Measurements from ENCODE around the gene C18orf32. TPM values are rescaled to one million over a fixed set of nuclear protein-coding genes. Genes with fewer than 3 reads are reported as not detected.
A peak's percentile ranks its signal among the peaks of the same experiment; 100 is the strongest.

The C18orf32 gene
- total RNA-seq, 4 donors from 2014 or later = 8.3 to 51.3 (median 26.5) TPM

- Histone ChIP-seq H3K9me3 (peaks cover 0 to 6% (median 2%) of the 10 kb centered on the region in 4 donors), H3K36me3 (no peaks in the 10 kb centered on the region), H3K4me3 (no peak overlapping the region), H3K4me1 (no peaks in the 10 kb centered on the region), H3K27me3 (no peaks in the 10 kb centered on the region), H3K27ac (no peak overlapping the region)
- TF ChIP-seq CTCF (IDR thresholded peaks at IDR 0.05) (peak in 4 of 6 experiments; percentile 58 to 75 (median 64)), POLR2A (IDR thresholded peaks at IDR 0.05) (no peak)
- DNase-seq = peak in 1 of 3 donors; percentile 73
These were observed 39.0 kb downstream of the C18orf32 start for GRCh38 chr18:49447810-49448745.

GRCh38 chr18:49446481-49446880, 40.6 kb downstream of the C18orf32 start:
- DNase-seq = no peak
- Histone ChIP-seq H3K27ac (no peak overlapping the region), H3K9me3 (peaks cover 0 to 6% (median 2%) of the 10 kb centered on the region in 4 donors), H3K4me3 (no peak overlapping the region), H3K27me3 (no peaks in the 10 kb centered on the region), H3K4me1 (no peaks in the 10 kb centered on the region), H3K36me3 (no peaks in the 10 kb centered on the region)
- no peak for TF ChIP-seq CTCF (IDR thresholded peaks at IDR 0.05)
- no peak for TF ChIP-seq POLR2A (IDR thresholded peaks at IDR 0.05)

- Histone ChIP-seq H3K9me3 (peaks cover 0 to 6% (median 2%) of the 10 kb centered on the region in 4 donors), H3K36me3 (no peaks in the 10 kb centered on the region), H3K27me3 (no peaks in the 10 kb centered on the region), H3K27ac (no peak overlapping the region), H3K4me3 (no peak overlapping the region), H3K4me1 (no peaks in the 10 kb centered on the region)
- no peak for DNase-seq
- TF ChIP-seq CTCF (IDR thresholded peaks at IDR 0.05) = no peak
- TF ChIP-seq POLR2A (IDR thresholded peaks at IDR 0.05) = no peak
These were observed 42.5 kb downstream of the C18orf32 start for GRCh38 chr18:49444581-49444980.

- Histone ChIP-seq H3K27ac (no peak overlapping the region), H3K4me1 (no peaks in the 10 kb centered on the region), H3K27me3 (no peaks in the 10 kb centered on the region), H3K4me3 (no peak overlapping the region), H3K36me3 (no peaks in the 10 kb centered on the region), H3K9me3 (peaks cover 0 to 6% (median 1%) of the 10 kb centered on the region in 4 donors)
- DNase-seq = no peak
- TF ChIP-seq POLR2A (IDR thresholded peaks at IDR 0.05) (no peak), CTCF (IDR thresholded peaks at IDR 0.05) (no peak)
These were observed 43.2 kb downstream of the C18orf32 start for GRCh38 chr18:49443837-49444236.

- TF ChIP-seq POLR2A (IDR thresholded peaks at IDR 0.05) (no peak), CTCF (IDR thresholded peaks at IDR 0.05) (no peak)
- Histone ChIP-seq H3K36me3 (no peaks in the 10 kb centered on the region), H3K9me3 (no peaks in the 10 kb centered on the region), H3K27ac (no peak overlapping the region), H3K27me3 (no peaks in the 10 kb centered on the region), H3K4me3 (no peak overlapping the region), H3K4me1 (peaks cover 0 to 6% (median 0%) of the 10 kb centered on the region in 4 donors)
- DNase-seq = no peak
These were observed 45.6 kb downstream of the C18orf32 start for GRCh38 chr18:49441338-49441938.

Measured in Peyer's patch (tissue), 4 donors.